HEK293 (cell line): ENCODE measurements around the gene MYO15B.
A peak's percentile ranks its signal among the peaks of the same experiment; 100 is the strongest.

ENCODE experiments used
- CTCF ChIA-PET: fragments of 350-600 bp; formaldehyde crosslinking; extraction: SDS; loops from one replicate; lab custom pipeline; 2021; ENCODE audit warnings: antibody characterized with exemption; lab: Yijun Ruan, JAX
- POLR2A ChIA-PET: fragments of 300-600 bp; formaldehyde crosslinking; extraction: SDS; loops from one replicate; lab custom pipeline; 2020; ENCODE audit warnings: antibody characterized with exemption, inconsistent platforms; lab: Yijun Ruan, JAX
- H3K27ac ChIP-seq: fragments of 200-500 bp; sonication (Bioruptor generic); 2 replicates; pipeline ENCODE4 v1.5.1; 2014; ENCODE audit warnings: low read depth, low read length, control low read depth, inconsistent platforms; ENCODE audit errors: extremely low read depth
- H3K36me3 ChIP-seq, 2 experiments: fragments of 200-500 bp in 1 of 2; sonication (Bioruptor generic) in 1 of 2; 1 replicate in 1 of 2; 2 replicates in 1 of 2; pipeline ENCODE4 v1.5.1; 2014 to 2017; ENCODE audit warnings: inconsistent platforms in 2 of 2, low read length in 2 of 2; ENCODE audit not compliant: control insufficient read depth in 2 of 2, insufficient read depth in 1 of 2
- H3K4me1 ChIP-seq: fragments of 200-500 bp; sonication (Bioruptor generic); 2 replicates; pipeline ENCODE4 v1.5.1; 2014; ENCODE audit warnings: mild to moderate bottlenecking, low read length, inconsistent platforms; ENCODE audit not compliant: control insufficient read depth, insufficient read depth
- H3K4me3 ChIP-seq: 2 replicates; pipeline ENCODE4 v1.5.1; 2011; ENCODE audit warnings: low read depth, mild to moderate bottlenecking, control low read depth, low read length, moderate library complexity
- H3K9me3 ChIP-seq: fragments of 200-500 bp; sonication (Bioruptor generic); 2 replicates; pipeline ENCODE4 v1.5.1; 2014; ENCODE audit warnings: low read depth, low read length, inconsistent platforms; ENCODE audit not compliant: control insufficient read depth, insufficient read depth
- AEBP2 ChIP-seq: fragments of 450-650 bp; formaldehyde crosslinking; IDR thresholded peaks from 2 replicates; pipeline ENCODE4 v1.5.1; 2016; ENCODE audit warnings: missing biosample characterization, missing genetic modification characterization, borderline replicate concordance
- CTCF ChIP-seq: fragments of 450-650 bp; formaldehyde crosslinking; IDR thresholded peaks from 2 replicates; pipeline ENCODE4 v1.5.1; 2016; ENCODE audit warnings: missing biosample characterization, missing genetic modification characterization
- EGR2 ChIP-seq: fragments of 450-650 bp; formaldehyde crosslinking; IDR thresholded peaks from 2 replicates; pipeline ENCODE4 v1.5.1; 2016; ENCODE audit warnings: low read depth, missing biosample characterization, missing genetic modification characterization
- KLF16 ChIP-seq: fragments of 450-650 bp; formaldehyde crosslinking; IDR thresholded peaks from 2 replicates; pipeline ENCODE4 v1.5.1; 2017; ENCODE audit warnings: missing biosample characterization, missing genetic modification characterization
- KLF17 ChIP-seq: fragments of 450-650 bp; formaldehyde crosslinking; IDR thresholded peaks from 2 replicates; pipeline ENCODE4 v1.5.1; 2016; ENCODE audit warnings: missing biosample characterization, missing genetic modification characterization
- PRDM4 ChIP-seq: fragments of 450-650 bp; formaldehyde crosslinking; IDR thresholded peaks from 2 replicates; pipeline ENCODE4 v1.5.1; 2017; ENCODE audit warnings: missing biosample characterization, missing genetic modification characterization
- SCRT2 ChIP-seq: fragments of 450-650 bp; formaldehyde crosslinking; IDR thresholded peaks from 2 replicates; pipeline ENCODE4 v1.5.1; 2016; ENCODE audit warnings: missing biosample characterization, missing genetic modification characterization
- SP2 ChIP-seq: fragments of 450-650 bp; formaldehyde crosslinking; IDR thresholded peaks from 2 replicates; pipeline ENCODE4 v1.5.1; 2016; ENCODE audit warnings: missing biosample characterization, missing genetic modification characterization
- ZBTB1 ChIP-seq: fragments of 450-650 bp; formaldehyde crosslinking; IDR thresholded peaks from 2 replicates; pipeline ENCODE4 v1.5.1; 2016; ENCODE audit warnings: missing biosample characterization, missing genetic modification characterization
- ZNF175 ChIP-seq: fragments of 450-650 bp; formaldehyde crosslinking; IDR thresholded peaks from 2 replicates; pipeline ENCODE4 v1.5.1; 2016; ENCODE audit warnings: missing biosample characterization, missing genetic modification characterization
- ZNF274 ChIP-seq, 2 experiments: fragments of 200-500 bp in 1 of 2; fragments of 450-650 bp in 1 of 2; sonication (Bioruptor generic) in 1 of 2; formaldehyde crosslinking in 1 of 2; IDR thresholded peaks; 2 replicates each; pipeline versions ENCODE4 v1.5.1 to v1.6.1; 2014 to 2016; ENCODE audit warnings: borderline replicate concordance in 1 of 2, inconsistent platforms in 1 of 2, low read length in 1 of 2, missing biosample characterization in 1 of 2, missing genetic modification characterization in 1 of 2
- ZNF426 ChIP-seq: fragments of 450-650 bp; formaldehyde crosslinking; IDR thresholded peaks from 2 replicates; pipeline ENCODE4 v1.5.1; 2017; ENCODE audit warnings: missing biosample characterization, missing genetic modification characterization, mild to moderate bottlenecking, inconsistent platforms, moderate library complexity
- ZNF473 ChIP-seq: fragments of 450-650 bp; formaldehyde crosslinking; IDR thresholded peaks from 2 replicates; pipeline ENCODE4 v1.5.1; 2017; ENCODE audit warnings: missing biosample characterization, missing genetic modification characterization
- ZNF48 ChIP-seq: fragments of 450-650 bp; formaldehyde crosslinking; IDR thresholded peaks from 2 replicates; pipeline ENCODE4 v1.5.1; 2016; ENCODE audit warnings: missing biosample characterization, missing genetic modification characterization
- ZNF501 ChIP-seq: fragments of 450-650 bp; formaldehyde crosslinking; IDR thresholded peaks from 2 replicates; pipeline ENCODE4 v1.5.1; 2016; ENCODE audit warnings: missing biosample characterization, missing genetic modification characterization
- ZNF645 ChIP-seq: fragments of 450-650 bp; formaldehyde crosslinking; IDR thresholded peaks from 2 replicates; pipeline ENCODE4; 2016; ENCODE audit warnings: missing biosample characterization, missing genetic modification characterization
- ZNF701 ChIP-seq: fragments of 450-650 bp; formaldehyde crosslinking; IDR thresholded peaks from 2 replicates; pipeline ENCODE4 v1.5.1; 2016; ENCODE audit warnings: missing biosample characterization, missing genetic modification characterization
- ZNF704 ChIP-seq: fragments of 450-650 bp; formaldehyde crosslinking; IDR thresholded peaks from 2 replicates; pipeline ENCODE4 v1.5.1; 2016; ENCODE audit warnings: missing biosample characterization, missing genetic modification characterization
- ZNF776 ChIP-seq: fragments of 450-650 bp; formaldehyde crosslinking; IDR thresholded peaks from 2 replicates; pipeline ENCODE4 v1.5.0; 2017; ENCODE audit warnings: missing biosample characterization, missing genetic modification characterization, borderline replicate concordance
- ZNF843 ChIP-seq: fragments of 450-650 bp; formaldehyde crosslinking; IDR thresholded peaks from 2 replicates; pipeline ENCODE4 v1.5.1; 2016; ENCODE audit warnings: missing biosample characterization, missing genetic modification characterization
- ZSCAN5A ChIP-seq: fragments of 450-650 bp; formaldehyde crosslinking; IDR thresholded peaks from 2 replicates; pipeline ENCODE4 v1.5.1; 2016; ENCODE audit warnings: missing biosample characterization, missing genetic modification characterization

Gene MYO15B

GRCh38 chr17:75542229-75542628 lies 45.4 kb upstream of the MYO15B start (continued):
- TF ChIP-seq AEBP2 (tag by site-specific recombination), result no peak
- no peak for TF ChIP-seq ZNF426
- no peak for TF ChIP-seq ZBTB1 (tag by site-specific recombination)
- TF ChIP-seq ZNF776 (tag by site-specific recombination), result no peak
- no peak for TF ChIP-seq ZNF473 (tag by site-specific recombination)

- Histone ChIP-seq H3K36me3 (no peaks in the 10 kb centered on the region), H3K4me3 (no peak overlapping the region)
- TF ChIP-seq ZSCAN5A (tag by site-specific recombination) (no peak), KLF17 (tag by site-specific recombination) (no peak), SCRT2 (tag by site-specific recombination) (0 out of 2 replicates have a peak, but pooled peaks have one; percentile 19), ZNF175 (tag by site-specific recombination) (no peak)
- TF ChIP-seq, all 188 proteins: peak for 1
- ChIA-PET CTCF (interaction anchor here (0.5 to 1.5 kb wide), 10 partner anchors 8 to 263 kb away, joined by 3 to 6 read pairs (median 4); partner anchors contain the start of gene SMIM5), POLR2A (interaction anchor here (0.6 to 1.3 kb wide), 2 partner anchors 10 to 18 kb away, joined by 5 read pairs; no protein-coding TSS in a partner anchor)
- no peaks in the 10 kb centered on the region for H3K9me3 ChIP-seq
- H3K4me1 ChIP-seq, result no peaks in the 10 kb centered on the region
- 0 out of 2 replicates have a peak overlapping the region, but pooled peaks have one; percentile 14 for H3K27ac ChIP-seq
Measured at GRCh38 chr17:75542728-75543336, 44.8 kb upstream of the MYO15B start.

- no peak overlapping the region for H3K27ac ChIP-seq
- CTCF ChIA-PET, result interaction anchor here (0.7 to 1.4 kb wide), 5 partner anchors 9 to 89 kb away, joined by 3 to 5 read pairs (median 3); partner anchors contain the start of gene SMIM5
- TF ChIP-seq PRDM4, result no peak
- TF ChIP-seq KLF16 (tag by site-specific recombination), result no peak
- TF ChIP-seq ZNF48 (tag by site-specific recombination), result no peak
- no peak for TF ChIP-seq ZNF501 (tag by site-specific recombination)
- no peak for TF ChIP-seq ZNF843
- no peak for TF ChIP-seq CTCF (tag by site-specific recombination)
- TF ChIP-seq ZNF701 (tag by site-specific recombination), result no peak
- no peak for TF ChIP-seq ZNF645 (tag by site-specific recombination)
- TF ChIP-seq EGR2 (tag by site-specific recombination), result peak; percentile 30; the same call in 1 of the 2 replicates
- no peak for TF ChIP-seq ZNF274 (IDR thresholded peaks at IDR 0.05; ENCODE audit: low read length)
- TF ChIP-seq ZNF274 (tag by site-specific recombination; IDR thresholded peaks at IDR 0.05; ENCODE audit: borderline replicate concordance), result no peak
- no peak for TF ChIP-seq SP2 (tag by site-specific recombination)
- no peak for TF ChIP-seq ZNF704 (tag by site-specific recombination)
Measured at GRCh38 chr17:75544250-75544649, 43.4 kb upstream of the MYO15B start.

More at GRCh38 chr17:75544250-75544649, 43.4 kb upstream of the MYO15B start:
- Histone ChIP-seq H3K4me1 (0 out of 2 replicates have a peak, but pooled peaks cover 5% of the 10 kb centered on the region), H3K4me3 (no peak overlapping the region), H3K9me3 (no peaks in the 10 kb centered on the region), H3K36me3 (no peaks in the 10 kb centered on the region)
- POLR2A ChIA-PET, result no interaction called here
